22Rv1 (cell line): ENCODE data around the gene PPP1R12B.
"Not testable (repeated sequence)": the region's sequence is repeated elsewhere in the genome, so short reads cannot be mapped to it uniquely, and the experiment has no call there.

Experiments
- ZFX ChIP-seq: fragments of 450-650 bp; IDR thresholded peaks from 2 replicates; pipeline ENCODE4 v1.6.1; 2017; ENCODE audit warnings: antibody characterized with exemption, borderline replicate concordance
- TF ChIP-seq, protein P1 (sequence below): fragments of 450-650 bp; IDR thresholded peaks from 2 replicates; pipeline ENCODE4 v1.5.1; 2017; ENCODE audit warnings: mild to moderate bottlenecking

- TF ChIP-seq, protein P1, sequence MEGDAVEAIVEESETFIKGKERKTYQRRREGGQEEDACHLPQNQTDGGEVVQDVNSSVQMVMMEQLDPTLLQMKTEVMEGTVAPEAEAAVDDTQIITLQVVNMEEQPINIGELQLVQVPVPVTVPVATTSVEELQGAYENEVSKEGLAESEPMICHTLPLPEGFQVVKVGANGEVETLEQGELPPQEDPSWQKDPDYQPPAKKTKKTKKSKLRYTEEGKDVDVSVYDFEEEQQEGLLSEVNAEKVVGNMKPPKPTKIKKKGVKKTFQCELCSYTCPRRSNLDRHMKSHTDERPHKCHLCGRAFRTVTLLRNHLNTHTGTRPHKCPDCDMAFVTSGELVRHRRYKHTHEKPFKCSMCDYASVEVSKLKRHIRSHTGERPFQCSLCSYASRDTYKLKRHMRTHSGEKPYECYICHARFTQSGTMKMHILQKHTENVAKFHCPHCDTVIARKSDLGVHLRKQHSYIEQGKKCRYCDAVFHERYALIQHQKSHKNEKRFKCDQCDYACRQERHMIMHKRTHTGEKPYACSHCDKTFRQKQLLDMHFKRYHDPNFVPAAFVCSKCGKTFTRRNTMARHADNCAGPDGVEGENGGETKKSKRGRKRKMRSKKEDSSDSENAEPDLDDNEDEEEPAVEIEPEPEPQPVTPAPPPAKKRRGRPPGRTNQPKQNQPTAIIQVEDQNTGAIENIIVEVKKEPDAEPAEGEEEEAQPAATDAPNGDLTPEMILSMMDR: not testable (repeated sequence)
- TF ChIP-seq ZFX: not testable (repeated sequence)
Measured at GRCh38 chr1:202406896-202407295, 58.4 kb downstream of the PPP1R12B start.
